GM20431 (cell line): ENCODE data around the gene HERC6.
"Not testable (repeated sequence)": the region's sequence is repeated elsewhere in the genome, so short reads cannot be mapped to it uniquely, and the experiment has no call there.

Experiments used
- in situ Hi-C: fragments of 300-500 bp; cut with MseI, MboI; formaldehyde crosslinking; loops from one replicate; pipeline ENCODE4 v1.15.0; 2020; ENCODE audit warnings: low sequenced_read_pairs; ENCODE audit not compliant: unreplicated experiment

HERC6 gene

GRCh38 chr4:88378691-88379559 lies at the start of gene HERC6:
Gene HERC6 (plus strand): TSS chr4:88378852. CDS start chr4:88378922, 70 bp downstream.
- in situ Hi-C loops: no loop called here

- in situ Hi-C loops: no loop called here
Measured at GRCh38 chr4:88333741-88334405, 44.8 kb upstream of the HERC6 start.

DNA sequence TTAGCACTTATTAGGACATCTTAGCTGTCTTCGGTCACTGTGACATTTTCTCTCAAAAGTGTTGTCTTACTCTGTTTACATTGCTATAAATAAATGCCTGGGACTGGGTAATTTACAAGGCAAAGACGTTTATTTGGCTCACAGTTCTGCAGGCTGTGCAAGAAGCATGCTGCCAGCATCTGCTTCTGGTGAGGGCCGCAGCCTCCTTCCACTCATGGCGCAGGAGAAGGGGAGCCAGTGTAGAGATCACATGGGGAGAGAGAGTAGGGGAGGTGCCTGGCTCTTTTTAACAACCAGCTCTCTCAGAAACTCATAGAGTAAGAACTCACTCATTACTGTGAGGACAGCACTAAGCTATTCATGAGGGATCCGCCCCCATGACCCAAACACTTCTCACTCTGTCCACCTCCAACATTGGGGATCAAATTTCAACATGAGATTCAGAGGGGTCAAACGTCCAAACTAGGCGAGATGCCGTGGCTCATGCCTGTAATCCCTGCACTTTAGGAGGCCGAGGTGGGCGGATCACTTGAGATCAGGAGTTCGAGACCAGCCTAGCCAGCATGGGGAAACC lies 43.5 kb upstream of the HERC6 start:
- in situ Hi-C loops: no loop called here

- in situ Hi-C loops: no loop called here
Measured at GRCh38 chr4:88341227-88342192, 37.1 kb upstream of the HERC6 start.

DNA sequence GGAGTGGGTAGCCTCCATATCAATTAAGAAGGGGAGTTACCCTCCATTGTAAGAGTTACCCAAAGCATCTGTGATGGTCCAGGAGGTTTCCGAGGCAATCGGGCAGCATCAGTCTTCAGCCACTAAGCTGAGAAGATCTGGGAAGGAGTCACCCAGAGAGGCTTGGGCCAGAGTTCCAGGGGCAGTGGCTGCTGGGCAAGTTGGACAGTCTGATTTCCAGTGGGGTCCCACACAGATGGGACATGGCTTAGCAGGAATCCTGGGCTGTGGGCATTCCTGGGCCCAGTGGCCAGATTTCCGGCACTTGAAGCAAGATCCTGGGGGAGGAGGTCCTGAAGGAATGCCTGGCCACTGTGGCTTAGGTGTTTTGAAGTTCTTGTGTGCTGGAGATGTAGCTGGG lies 31.8 kb upstream of the HERC6 start:
- in situ Hi-C loops: not testable (repeated sequence)

DNA sequence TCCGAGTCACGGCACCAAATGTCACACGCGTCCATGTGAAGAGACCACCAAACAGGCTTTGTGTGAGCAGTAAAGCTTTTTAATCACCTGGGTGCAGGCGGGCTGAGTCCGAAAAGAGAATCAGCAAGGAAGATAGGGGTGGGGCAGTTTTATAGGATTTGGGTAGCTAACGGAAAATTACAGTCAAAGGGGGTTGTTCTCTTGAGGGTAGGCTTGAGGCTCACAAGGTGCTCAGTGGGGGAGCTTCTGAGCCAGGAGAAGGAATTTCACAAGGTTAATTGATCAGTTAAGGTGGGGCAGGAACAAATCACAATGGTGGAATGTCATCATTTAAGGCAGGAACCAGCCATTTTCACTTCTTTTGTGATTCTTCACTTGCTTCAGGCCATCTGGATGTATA lies 29.9 kb upstream of the HERC6 start:
- in situ Hi-C loops: not testable (repeated sequence)

DNA sequence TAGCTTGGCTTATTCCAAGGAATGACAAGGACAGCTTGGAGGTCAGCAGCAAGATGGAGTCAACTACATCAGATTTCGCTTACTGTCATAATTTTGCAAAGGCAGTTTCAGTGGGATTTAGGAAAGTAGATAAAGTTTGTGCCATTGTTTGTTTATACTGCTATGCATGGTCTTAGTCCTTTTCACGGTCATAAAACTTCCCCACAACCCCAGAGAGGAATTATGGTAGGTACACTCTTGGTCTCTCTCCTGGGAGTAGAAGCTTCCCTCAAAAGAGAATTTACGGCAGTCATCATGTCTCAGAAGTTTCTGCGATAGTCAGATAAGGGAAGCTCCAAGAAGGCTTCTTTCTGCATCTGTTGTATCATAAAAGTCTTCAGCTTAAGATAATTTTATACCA lies 27.9 kb upstream of the HERC6 start:
- in situ Hi-C loops: no loop called here

GRCh38 chr4:88352062-88352740 lies 26.5 kb upstream of the HERC6 start:
- in situ Hi-C loops: no loop called here

- in situ Hi-C loops: no loop called here
Measured at GRCh38 chr4:88353324-88353723, 25.3 kb upstream of the HERC6 start.

- in situ Hi-C loops: no loop called here
Measured at GRCh38 chr4:88356771-88357170, 21.9 kb upstream of the HERC6 start.

GRCh38 chr4:88357262-88357661 lies 21.4 kb upstream of the HERC6 start:
- in situ Hi-C loops: no loop called here

- in situ Hi-C loops: no loop called here
Measured at GRCh38 chr4:88359558-88359957, 19.1 kb upstream of the HERC6 start.

- in situ Hi-C loops: no loop called here
Measured at GRCh38 chr4:88360256-88360655, 18.4 kb upstream of the HERC6 start.

DNA sequence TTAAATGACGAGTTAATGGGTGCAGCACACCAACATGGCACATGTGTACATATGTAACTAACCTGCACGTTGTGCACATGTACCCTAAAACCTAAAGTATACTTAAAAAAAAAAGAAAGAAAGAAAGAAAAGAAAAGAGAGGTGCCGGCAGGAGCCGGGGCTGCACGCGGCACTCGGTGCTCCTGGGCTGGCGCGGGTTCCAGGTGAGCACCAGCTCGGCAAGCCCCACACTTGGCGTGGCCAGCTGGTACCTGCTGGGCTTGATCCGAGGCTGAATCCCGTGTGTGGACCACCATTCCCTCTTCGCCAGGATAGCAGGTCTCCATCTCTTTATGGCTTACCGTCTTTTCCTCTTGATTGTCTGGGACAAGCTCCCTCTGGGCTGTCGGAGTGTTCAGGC lies 17.9 kb upstream of the HERC6 start:
- in situ Hi-C loops: no loop called here

DNA sequence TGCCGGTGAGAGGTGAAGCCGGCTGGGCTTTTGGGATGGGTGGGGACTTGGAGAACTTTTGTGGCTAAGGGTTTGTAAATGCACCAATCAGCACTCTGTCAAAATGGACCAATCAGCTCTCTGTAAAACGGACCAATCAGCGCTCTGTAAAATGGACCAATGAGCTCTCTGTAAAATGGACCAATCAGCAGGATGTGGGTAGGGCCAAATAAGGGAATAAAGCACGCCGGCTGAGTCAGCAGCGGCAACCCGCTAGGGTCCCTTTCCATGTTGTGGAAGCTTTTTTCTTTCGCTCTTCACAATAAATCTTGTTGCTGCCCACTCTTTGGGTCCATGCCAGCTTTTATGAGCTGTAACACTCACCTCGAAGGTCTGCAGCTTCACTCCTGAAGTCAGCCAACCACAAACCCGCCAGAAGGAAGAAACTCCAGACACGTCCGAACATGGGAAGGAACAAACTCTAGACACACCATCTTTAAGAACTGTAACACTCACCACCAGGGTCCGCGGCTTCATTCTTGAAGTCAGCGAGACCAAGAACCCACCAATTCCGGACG lies 17.4 kb upstream of the HERC6 start:
- in situ Hi-C loops: not testable (repeated sequence)

GRCh38 chr4:88366460-88366859 lies 12.2 kb upstream of the HERC6 start:
- in situ Hi-C loops: no loop called here

- in situ Hi-C loops: no loop called here
Measured at GRCh38 chr4:88367826-88368225, 10.8 kb upstream of the HERC6 start.

DNA sequence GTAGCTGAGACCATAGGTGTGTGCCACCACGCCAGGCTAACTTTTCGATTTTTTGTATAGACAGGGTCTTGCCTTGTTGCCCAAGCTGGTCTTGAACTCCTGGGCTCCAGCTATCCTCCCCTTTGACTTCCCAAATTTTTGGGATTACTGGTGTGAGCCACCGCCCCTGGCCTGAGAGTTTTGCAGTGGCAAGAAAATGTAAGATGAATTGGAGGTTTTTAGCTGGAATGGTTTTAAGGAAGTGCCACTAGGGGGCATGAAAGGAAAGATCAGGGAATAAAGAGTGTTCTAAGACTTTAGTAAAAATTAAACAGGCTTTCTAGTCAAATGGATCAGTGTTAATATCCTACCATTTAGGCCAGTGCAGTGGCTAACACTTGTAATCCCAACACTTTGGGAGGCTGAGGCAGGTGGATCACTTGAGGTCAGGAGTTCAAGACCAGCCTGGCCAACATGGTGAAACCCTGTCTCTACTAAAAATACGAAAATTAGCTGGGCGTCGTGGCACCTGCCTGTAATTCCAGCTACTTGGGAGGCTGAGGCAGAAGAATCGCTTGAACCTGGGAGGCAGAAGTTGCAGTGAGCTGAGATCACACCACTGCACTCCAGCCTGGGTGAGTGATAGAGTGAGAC lies 9.4 kb upstream of the HERC6 start:
- in situ Hi-C loops: not testable (repeated sequence)

- in situ Hi-C loops: no loop called here
Measured at GRCh38 chr4:88381123-88381522, 2.5 kb downstream of the HERC6 start.
